ENCODE results near the gene KANK3. TPM values are rescaled to one million over a fixed set of nuclear protein-coding genes. Genes with fewer than 3 reads are reported as not detected.

KANK3 gene
- total RNA-seq, 4 donors from 2014 or later = 0.83 to 7.9 (median 4.3) TPM

DNA sequence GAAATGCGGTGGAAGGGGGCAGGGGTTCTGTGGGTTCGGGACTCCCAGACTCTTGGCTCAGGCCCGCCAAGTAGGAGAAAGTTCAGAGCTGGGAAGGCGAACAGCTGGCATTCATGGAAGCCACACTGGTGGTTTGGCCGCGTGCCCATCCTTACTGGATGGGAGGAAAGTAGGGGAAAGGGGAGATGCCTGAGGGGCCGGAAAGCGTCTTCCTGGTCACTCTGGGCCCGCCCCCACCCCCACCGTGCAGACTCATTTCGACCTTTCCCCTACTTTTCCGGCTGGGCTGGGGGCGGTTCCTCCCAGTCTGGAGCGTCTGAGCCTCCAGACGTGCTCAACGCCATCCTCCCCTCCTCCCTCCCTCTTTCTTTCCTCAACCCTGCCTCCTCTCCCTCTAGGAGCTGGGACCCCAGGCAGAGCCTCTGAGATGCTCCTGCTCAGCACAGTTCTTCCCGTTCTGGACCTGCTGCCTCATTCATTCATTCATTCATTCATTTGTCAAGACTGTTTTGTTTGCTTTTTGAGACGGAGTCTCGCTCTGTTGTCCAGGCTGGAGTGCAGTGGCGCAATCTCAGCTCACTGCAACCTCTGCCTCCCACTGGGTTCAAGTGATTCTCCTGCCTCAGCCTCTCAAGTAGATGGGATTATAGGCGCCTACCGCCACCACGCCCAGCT, 24.4 kb upstream of the KANK3 start:
- peaks cover 81% of the 10 kb centered on the region for H3K4me1 ChIP-seq
- H3K27ac ChIP-seq = peak overlapping the region; percentile 6
- WGBS = 24% methylated on average over 22 of the region's 23 CpGs
- H3K36me3 ChIP-seq = peaks cover 20% of the 10 kb centered on the region
- DNase-seq (ENCODE audit: low spot score in 2 of 2) = peak; percentile 90 to 94
- no peaks in the 10 kb centered on the region for H3K27me3 ChIP-seq
- TF ChIP-seq EP300 (IDR thresholded peaks at IDR 0.05) (no peak), POLR2AphosphoS5 (IDR thresholded peaks at IDR 0.05) (peak in 1 of 3 donors; percentile 51)
- peak overlapping the region; percentile 72 for H3K4me3 ChIP-seq
- H3K9me3 ChIP-seq = no peaks in the 10 kb centered on the region

DNA sequence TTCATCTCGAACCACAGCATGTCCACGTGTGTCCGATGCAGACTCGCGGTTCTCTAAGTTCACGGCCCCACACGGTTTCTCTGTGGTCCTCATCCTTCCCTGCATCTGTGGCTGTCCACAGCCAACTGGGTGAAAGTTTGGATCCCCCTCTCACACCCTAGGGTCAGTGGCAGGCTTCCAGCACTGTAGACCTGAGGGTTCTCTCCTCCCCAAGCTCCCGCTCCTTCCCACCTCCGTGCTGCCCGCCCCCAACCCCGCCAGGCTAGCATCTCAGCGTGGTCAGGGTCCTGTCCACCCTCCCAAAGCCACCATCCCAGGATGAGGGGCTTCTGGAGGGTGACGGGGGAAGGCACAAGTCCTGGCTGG, 23.9 kb upstream of the KANK3 start:
- peaks cover 19% of the 10 kb centered on the region for H3K36me3 ChIP-seq
- peaks cover 87% of the 10 kb centered on the region for H3K4me1 ChIP-seq
- no peaks in the 10 kb centered on the region for H3K9me3 ChIP-seq
- H3K27ac ChIP-seq = peak overlapping the region; percentile 6
- no peak for TF ChIP-seq POLR2A (IDR thresholded peaks at IDR 0.05)
- WGBS = 55% methylated on average over 10 of the region's 13 CpGs
- no peak for DNase-seq (ENCODE audit: low spot score in 2 of 2)
- peak overlapping the region; percentile 72 for H3K4me3 ChIP-seq
- no peaks in the 10 kb centered on the region for H3K27me3 ChIP-seq

DNA sequence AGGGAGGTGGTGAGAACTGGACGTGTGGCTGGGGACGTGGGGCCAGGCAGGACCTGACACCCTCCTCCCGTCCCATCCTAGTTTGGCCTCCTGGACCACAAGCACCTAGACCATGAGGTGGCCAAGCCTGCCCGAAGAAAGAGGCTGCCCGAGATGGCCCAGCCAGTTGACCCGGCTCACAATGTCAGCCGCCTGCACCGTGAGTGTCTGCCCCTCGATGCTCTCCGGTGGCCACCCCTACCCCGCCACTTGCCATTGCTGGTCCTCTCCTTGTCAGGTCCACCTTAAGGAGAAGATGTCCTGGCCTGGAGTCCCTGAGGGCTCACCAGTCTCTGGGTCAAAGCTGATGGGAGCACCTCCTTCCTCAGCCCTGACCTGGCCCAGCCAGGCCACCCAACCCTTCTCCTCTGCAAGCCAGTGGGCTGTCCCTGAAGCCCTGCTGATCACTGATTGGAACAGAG, 23.1 kb upstream of the KANK3 start:
- H3K9me3 ChIP-seq = no peaks in the 10 kb centered on the region
- peaks cover 92% of the 10 kb centered on the region for H3K4me1 ChIP-seq
- no peaks in the 10 kb centered on the region for H3K27me3 ChIP-seq
- DNase-seq (ENCODE audit: low spot score in 2 of 2) = no peak
- 97% methylated on average over 4 of the region's 11 CpGs for WGBS
- H3K36me3 ChIP-seq = peaks cover 12% of the 10 kb centered on the region
- H3K4me3 ChIP-seq = peak overlapping the region; percentile 72
- no peak for TF ChIP-seq EP300 (IDR thresholded peaks at IDR 0.05)
- TF ChIP-seq POLR2AphosphoS5 (IDR thresholded peaks at IDR 0.05) = no peak
- TF ChIP-seq, protein P1, sequence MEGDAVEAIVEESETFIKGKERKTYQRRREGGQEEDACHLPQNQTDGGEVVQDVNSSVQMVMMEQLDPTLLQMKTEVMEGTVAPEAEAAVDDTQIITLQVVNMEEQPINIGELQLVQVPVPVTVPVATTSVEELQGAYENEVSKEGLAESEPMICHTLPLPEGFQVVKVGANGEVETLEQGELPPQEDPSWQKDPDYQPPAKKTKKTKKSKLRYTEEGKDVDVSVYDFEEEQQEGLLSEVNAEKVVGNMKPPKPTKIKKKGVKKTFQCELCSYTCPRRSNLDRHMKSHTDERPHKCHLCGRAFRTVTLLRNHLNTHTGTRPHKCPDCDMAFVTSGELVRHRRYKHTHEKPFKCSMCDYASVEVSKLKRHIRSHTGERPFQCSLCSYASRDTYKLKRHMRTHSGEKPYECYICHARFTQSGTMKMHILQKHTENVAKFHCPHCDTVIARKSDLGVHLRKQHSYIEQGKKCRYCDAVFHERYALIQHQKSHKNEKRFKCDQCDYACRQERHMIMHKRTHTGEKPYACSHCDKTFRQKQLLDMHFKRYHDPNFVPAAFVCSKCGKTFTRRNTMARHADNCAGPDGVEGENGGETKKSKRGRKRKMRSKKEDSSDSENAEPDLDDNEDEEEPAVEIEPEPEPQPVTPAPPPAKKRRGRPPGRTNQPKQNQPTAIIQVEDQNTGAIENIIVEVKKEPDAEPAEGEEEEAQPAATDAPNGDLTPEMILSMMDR (IDR thresholded peaks at IDR 0.05) = no peak
- TF ChIP-seq POLR2A (IDR thresholded peaks at IDR 0.05) = no peak
- H3K27ac ChIP-seq = no peak overlapping the region

DNA sequence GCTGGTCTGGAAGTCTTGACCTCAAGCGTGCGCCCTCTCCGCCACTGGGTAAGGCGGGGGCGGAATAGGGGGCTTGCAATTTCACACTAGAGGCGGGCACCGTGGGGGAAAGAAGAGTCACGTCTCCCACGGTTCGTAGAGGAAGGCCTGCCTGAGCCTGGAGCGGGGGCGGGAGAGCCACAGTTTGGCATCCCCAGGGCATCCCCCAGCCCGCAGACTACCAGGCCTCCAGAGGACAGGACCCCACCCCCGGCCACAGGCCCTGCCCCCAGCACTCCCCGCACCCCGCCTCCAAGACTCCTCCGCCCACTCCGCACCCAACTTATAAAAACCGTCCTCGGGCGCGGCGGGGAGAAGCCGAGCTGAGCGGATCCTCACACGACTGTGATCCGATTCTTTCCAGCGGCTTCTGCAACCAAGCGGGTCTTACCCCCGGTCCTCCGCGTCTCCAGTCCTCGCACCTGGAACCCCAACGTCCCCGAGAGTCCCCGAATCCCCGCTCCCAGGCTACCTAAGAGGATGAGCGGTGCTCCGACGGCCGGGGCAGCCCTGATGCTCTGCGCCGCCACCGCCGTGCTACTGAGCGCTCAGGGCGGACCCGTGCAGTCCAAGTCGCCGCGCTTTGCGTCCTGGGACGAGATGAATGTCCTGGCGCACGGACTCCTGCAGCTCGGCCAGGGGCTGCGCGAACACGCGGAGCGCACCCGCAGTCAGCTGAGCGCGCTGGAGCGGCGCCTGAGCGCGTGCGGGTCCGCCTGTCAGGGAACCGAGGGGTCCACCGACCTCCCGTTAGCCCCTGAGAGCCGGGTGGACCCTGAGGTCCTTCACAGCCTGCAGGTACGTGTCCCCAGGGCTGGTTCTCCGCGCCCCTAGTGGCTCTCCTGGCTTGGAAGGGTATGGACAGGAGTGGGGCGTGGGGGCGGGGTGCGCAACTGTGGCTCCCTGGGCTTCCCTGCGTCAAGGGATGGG, 21.0 kb upstream of the KANK3 start, which contains the start of gene ANGPTL4:
ANGPTL4 (plus strand) TSS at position 353 of the 969 bp plus-strand sequence; CDS start at position 520, 167 bp downstream.
- peaks cover 80% of the 10 kb centered on the region for H3K4me1 ChIP-seq
- peak; percentile 90 to 92 for DNase-seq (ENCODE audit: low spot score in 2 of 2)
- H3K27me3 ChIP-seq = no peaks in the 10 kb centered on the region
- H3K27ac ChIP-seq = peak within 1 kb of the TSS; percentile 89
- H3K9me3 ChIP-seq = no peaks in the 10 kb centered on the region
- WGBS = 3% methylated on average over 38 of the region's 81 CpGs
- peak within 1 kb of the TSS; percentile 72 for H3K4me3 ChIP-seq
- TF ChIP-seq POLR2A (IDR thresholded peaks at IDR 0.05) (peak in 1 of 2 donors; percentile 72), POLR2AphosphoS5 (IDR thresholded peaks at IDR 0.05) (no peak), EP300 (IDR thresholded peaks at IDR 0.05) (no peak)
- TF ChIP-seq, protein P1 (IDR thresholded peaks at IDR 0.05) = no peak
- peaks cover 6% of the 10 kb centered on the region for H3K36me3 ChIP-seq

DNA sequence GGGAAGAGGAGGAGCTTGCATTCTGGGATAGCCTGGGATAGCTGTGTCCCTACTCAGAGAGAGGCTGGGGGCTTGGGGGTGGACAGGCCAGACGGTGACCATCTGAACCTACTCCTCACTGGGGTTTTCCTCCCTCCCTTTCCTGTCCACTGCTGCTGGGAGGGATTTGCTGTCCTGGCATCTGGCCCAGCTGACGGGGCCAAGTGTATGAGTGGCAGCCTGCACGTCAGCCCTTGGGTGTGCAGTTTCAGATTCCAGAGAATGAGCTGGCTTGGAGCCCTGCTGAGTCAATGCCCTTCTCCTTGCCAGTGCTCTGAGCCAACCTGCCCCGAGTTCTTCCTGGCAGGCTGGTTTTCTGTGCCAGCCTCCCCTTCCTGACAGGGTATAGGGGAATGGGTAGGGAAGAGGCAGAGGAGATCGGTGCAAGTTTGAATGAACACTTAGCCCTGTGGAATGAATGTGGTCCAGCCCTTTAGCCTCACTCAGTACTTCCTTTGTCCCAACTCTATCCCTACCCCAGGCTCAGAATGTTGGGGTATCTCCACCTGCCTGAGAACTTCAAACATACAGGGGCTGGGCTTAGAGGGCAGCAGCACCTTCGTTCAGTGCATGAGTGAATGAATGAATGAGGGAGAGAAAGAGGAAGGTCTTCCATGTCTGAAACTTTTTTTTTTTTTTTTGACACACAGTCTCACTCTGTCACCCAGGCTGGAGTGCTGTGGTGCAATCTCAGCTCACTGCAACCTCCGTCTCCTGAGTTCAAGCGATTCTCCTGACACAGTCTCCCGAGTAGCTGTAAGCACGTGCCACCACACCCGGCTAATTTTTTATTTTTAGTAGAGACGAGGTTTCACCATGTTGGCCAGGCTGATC, 19.1 kb upstream of the KANK3 start:
- H3K27me3 ChIP-seq = no peaks in the 10 kb centered on the region
- peak overlapping the region; percentile 89 for H3K27ac ChIP-seq
- no peaks in the 10 kb centered on the region for H3K36me3 ChIP-seq
- H3K4me1 ChIP-seq = peaks cover 61% of the 10 kb centered on the region
- no peaks in the 10 kb centered on the region for H3K9me3 ChIP-seq
- DNase-seq (ENCODE audit: low spot score in 2 of 2) = peak; percentile 96 to 97
- TF ChIP-seq, protein P1 (IDR thresholded peaks at IDR 0.05) = no peak
- TF ChIP-seq POLR2A (IDR thresholded peaks at IDR 0.05) (no peak), EP300 (IDR thresholded peaks at IDR 0.05) (no peak), POLR2AphosphoS5 (IDR thresholded peaks at IDR 0.05) (peak; percentile 78 to 91 (median 86))
- H3K4me3 ChIP-seq = peak overlapping the region; percentile 72
- WGBS = 21% methylated on average over 12 of the region's 12 CpGs
